ENCODE results near the gene DENND1C.

DNA sequence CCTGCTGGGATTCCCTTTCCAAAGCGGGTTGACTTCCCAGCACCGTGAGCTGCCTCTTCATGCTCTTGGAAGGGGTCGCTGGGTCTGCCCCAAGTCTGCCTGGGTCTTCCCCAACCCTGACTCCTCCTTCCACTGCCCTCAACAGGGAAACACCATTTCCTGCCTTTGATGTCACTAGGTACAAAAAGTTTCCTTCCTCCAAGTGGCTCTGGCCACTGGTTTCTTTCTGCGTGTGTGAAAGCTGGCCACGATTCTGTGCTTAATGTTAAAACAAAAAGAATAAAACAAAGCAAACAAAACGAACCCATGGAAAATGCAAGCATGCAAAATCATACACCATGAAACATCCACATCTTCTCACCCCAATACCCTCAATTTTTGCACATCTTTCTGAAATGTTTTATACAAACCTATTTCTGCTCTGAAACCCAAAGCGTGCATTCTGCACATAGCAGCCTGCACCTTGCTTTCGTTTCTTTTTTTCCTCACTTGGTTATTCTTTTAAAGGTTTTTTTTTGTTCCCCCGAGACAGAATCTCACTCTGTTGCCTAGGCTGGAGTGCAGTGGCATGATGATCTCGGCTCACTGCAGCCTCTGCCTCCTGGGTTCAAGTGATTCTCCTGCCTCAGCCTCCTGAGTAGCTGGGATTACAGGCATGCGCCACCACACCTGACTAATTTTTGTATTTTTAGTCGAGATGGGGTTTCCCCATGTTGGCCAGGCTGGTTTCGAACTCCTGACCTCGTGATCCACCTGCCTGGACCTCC lies 36.7 kb upstream of the DENND1C start:
- TF ChIP-seq, protein P1, sequence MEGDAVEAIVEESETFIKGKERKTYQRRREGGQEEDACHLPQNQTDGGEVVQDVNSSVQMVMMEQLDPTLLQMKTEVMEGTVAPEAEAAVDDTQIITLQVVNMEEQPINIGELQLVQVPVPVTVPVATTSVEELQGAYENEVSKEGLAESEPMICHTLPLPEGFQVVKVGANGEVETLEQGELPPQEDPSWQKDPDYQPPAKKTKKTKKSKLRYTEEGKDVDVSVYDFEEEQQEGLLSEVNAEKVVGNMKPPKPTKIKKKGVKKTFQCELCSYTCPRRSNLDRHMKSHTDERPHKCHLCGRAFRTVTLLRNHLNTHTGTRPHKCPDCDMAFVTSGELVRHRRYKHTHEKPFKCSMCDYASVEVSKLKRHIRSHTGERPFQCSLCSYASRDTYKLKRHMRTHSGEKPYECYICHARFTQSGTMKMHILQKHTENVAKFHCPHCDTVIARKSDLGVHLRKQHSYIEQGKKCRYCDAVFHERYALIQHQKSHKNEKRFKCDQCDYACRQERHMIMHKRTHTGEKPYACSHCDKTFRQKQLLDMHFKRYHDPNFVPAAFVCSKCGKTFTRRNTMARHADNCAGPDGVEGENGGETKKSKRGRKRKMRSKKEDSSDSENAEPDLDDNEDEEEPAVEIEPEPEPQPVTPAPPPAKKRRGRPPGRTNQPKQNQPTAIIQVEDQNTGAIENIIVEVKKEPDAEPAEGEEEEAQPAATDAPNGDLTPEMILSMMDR (conservative IDR thresholded peaks at IDR 0.05; ENCODE audit: low read length), result no peak
- TF ChIP-seq EZH2phosphoT487 (IDR thresholded peaks at IDR 0.05; ENCODE audit: borderline replicate concordance), result no peak

Measured in Loucy (cell line).